A549 (cell line): ENCODE data around the gene HTR3A.

Experiments used
- BHLHE40 ChIP-seq: IDR thresholded peaks from 2 replicates; pipeline ENCODE4 v1.6.1; 2012; ENCODE audit warnings: low read depth, low read length, inconsistent platforms
- CTCF ChIP-seq: fragments of >200 bp; sonication (Bioruptor Twin); formaldehyde crosslinking; IDR thresholded peaks from 3 replicates; pipeline ENCODE4 v1.5.1; 2016
- EP300 ChIP-seq, 2 experiments: fragments of >200 bp; sonication (Bioruptor Twin); formaldehyde crosslinking; IDR thresholded peaks; 2 replicates in 1 of 2; 3 replicates in 1 of 2; pipeline ENCODE4 v1.6.1; 2016 to 2017
- FOSL2 ChIP-seq, 2 experiments: fragments of 450-650 bp in 1 of 2; fragments of >200 bp in 1 of 2; sonication (Bioruptor Twin) in 1 of 2; formaldehyde crosslinking; IDR thresholded peaks; 2 replicates each; pipeline versions ENCODE4 v1.5.0 to v1.6.1; 2016 to 2020; ENCODE audit warnings: mild to moderate bottlenecking in 1 of 2, moderate library complexity in 1 of 2
- MAFK ChIP-seq: fragments of 450-650 bp; IDR thresholded peaks from 2 replicates; pipeline ENCODE4 v1.6.1; 2014; ENCODE audit not compliant: partially characterized antibody
- NFE2L2 ChIP-seq: fragments of 150-350 bp; conservative IDR thresholded peaks from 2 replicates; pipeline ENCODE4 v1.6.1; 2014; ENCODE audit warnings: low read length
- POLR2A ChIP-seq: IDR thresholded peaks from 2 replicates; pipeline ENCODE4 v1.6.1; 2012; ENCODE audit warnings: mild to moderate bottlenecking, low read length
- POLR2AphosphoS2 ChIP-seq: conservative IDR thresholded peaks from 2 replicates; pipeline ENCODE4 v1.6.1; 2012; ENCODE audit warnings: low read length, improper control_type of control experiment, inconsistent platforms
- ZC3H11A ChIP-seq: fragments of 450-650 bp; IDR thresholded peaks from 2 replicates; pipeline ENCODE4 v1.6.1; 2014; ENCODE audit warnings: antibody characterized with exemption, mild to moderate bottlenecking
- TF ChIP-seq, protein P1 (sequence below): IDR thresholded peaks from 2 replicates; pipeline ENCODE4 v1.6.1; 2012
- TF ChIP-seq, protein P2 (sequence below): fragments of 200-600 bp; sonication (generic); IDR thresholded peaks from 2 replicates; pipeline ENCODE4 v1.6.1; 2016; ENCODE audit warnings: antibody characterized with exemption, mild to moderate bottlenecking, moderate library complexity
- TF ChIP-seq, protein P3 (sequence below): fragments of 250-450 bp; sonication (Bioruptor Pico); IDR thresholded peaks from 2 replicates; pipeline ENCODE4 v1.5.0; 2021; ENCODE audit warnings: mild to moderate bottlenecking, moderate library complexity, borderline replicate concordance

DNA sequence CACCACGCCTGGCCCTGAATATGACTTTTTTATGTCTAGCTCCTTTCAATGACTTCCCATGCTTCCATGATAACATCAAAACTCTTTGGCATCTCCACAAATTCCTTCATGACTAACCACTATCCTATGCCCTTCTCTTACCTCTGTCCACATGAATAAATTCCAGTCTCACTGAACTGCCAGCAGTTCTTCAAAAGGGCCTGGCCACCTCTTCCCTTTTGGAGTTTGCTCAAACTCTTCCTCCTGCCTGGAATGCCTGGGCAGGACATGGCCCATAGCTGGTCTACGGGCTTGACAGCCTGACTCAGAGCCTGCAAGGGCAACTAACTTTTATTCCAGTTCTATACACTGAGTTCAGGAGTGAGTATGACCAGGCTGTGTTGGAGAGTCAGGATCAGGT lies 42.8 kb downstream of the HTR3A start:
- TF ChIP-seq, protein P1, sequence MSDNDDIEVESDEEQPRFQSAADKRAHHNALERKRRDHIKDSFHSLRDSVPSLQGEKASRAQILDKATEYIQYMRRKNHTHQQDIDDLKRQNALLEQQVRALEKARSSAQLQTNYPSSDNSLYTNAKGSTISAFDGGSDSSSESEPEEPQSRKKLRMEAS, result no peak
- TF ChIP-seq POLR2AphosphoS2 (no peak), NFE2L2 (no peak), MAFK (no peak), POLR2A (no peak), BHLHE40 (no peak), EP300 (IDR thresholded peaks at IDR 0.05) (no peak), CTCF (no peak), FOSL2 (IDR thresholded peaks at IDR 0.05) (no peak), FOSL2 (CRISPR knock-in tag; IDR thresholded peaks at IDR 0.05) (no peak), ZC3H11A (no peak)
- TF ChIP-seq, protein P2, sequence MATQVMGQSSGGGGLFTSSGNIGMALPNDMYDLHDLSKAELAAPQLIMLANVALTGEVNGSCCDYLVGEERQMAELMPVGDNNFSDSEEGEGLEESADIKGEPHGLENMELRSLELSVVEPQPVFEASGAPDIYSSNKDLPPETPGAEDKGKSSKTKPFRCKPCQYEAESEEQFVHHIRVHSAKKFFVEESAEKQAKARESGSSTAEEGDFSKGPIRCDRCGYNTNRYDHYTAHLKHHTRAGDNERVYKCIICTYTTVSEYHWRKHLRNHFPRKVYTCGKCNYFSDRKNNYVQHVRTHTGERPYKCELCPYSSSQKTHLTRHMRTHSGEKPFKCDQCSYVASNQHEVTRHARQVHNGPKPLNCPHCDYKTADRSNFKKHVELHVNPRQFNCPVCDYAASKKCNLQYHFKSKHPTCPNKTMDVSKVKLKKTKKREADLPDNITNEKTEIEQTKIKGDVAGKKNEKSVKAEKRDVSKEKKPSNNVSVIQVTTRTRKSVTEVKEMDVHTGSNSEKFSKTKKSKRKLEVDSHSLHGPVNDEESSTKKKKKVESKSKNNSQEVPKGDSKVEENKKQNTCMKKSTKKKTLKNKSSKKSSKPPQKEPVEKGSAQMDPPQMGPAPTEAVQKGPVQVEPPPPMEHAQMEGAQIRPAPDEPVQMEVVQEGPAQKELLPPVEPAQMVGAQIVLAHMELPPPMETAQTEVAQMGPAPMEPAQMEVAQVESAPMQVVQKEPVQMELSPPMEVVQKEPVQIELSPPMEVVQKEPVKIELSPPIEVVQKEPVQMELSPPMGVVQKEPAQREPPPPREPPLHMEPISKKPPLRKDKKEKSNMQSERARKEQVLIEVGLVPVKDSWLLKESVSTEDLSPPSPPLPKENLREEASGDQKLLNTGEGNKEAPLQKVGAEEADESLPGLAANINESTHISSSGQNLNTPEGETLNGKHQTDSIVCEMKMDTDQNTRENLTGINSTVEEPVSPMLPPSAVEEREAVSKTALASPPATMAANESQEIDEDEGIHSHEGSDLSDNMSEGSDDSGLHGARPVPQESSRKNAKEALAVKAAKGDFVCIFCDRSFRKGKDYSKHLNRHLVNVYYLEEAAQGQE, result no peak
- TF ChIP-seq, protein P3, sequence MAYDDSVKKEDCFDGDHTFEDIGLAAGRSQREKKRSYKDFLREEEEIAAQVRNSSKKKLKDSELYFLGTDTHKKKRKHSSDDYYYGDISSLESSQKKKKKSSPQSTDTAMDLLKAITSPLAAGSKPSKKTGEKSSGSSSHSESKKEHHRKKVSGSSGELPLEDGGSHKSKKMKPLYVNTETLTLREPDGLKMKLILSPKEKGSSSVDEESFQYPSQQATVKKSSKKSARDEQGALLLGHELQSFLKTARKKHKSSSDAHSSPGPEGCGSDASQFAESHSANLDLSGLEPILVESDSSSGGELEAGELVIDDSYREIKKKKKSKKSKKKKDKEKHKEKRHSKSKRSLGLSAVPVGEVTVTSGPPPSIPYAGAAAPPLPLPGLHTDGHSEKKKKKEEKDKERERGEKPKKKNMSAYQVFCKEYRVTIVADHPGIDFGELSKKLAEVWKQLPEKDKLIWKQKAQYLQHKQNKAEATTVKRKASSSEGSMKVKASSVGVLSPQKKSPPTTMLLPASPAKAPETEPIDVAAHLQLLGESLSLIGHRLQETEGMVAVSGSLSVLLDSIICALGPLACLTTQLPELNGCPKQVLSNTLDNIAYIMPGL, result no peak
